Caco-2 (cell line): ENCODE results near the gene PFDN1. TPM values are rescaled to one million over a fixed set of nuclear protein-coding genes. Genes with fewer than 3 reads are reported as not detected.

Experiments used
- BruUV-seq: library from RNA; stranded (reverse); fragments of 400-500 nt; replicated peaks from 2 replicates; lab custom pipeline; 2021; lab: Mats Ljungman, UMichigan
- CTCF ChIA-PET: fragments of 300-600 bp; sonication (Branson Sonifier 250); formaldehyde crosslinking; loops from one replicate; lab custom pipeline; 2022; ENCODE audit warnings: antibody characterized with exemption; lab: Charles Lee
- POLR2A ChIA-PET: fragments of 300-600 bp; sonication (Branson Sonifier 250); formaldehyde crosslinking; loops from one replicate; lab custom pipeline; 2022; ENCODE audit warnings: antibody characterized with exemption; lab: Charles Lee
- DNase-seq, 2 experiments: peaks; one replicate each; pipeline versions ENCODE4 v3.0.0 to v3.0.0-alpha.2; 2020 to 2022
- H3K27me3 ChIP-seq: replicated peaks from 2 replicates; pipeline ENCODE4 v1.6.0; 2011; ENCODE audit warnings: low read length; ENCODE audit not compliant: control insufficient read depth, insufficient read depth
- H3K36me3 ChIP-seq: 2 replicates; pipeline ENCODE4 v1.5.1; 2011; ENCODE audit warnings: low read length; ENCODE audit not compliant: control insufficient read depth, insufficient read depth
- H3K4me1 ChIP-seq: fragments of 250-450 bp; sonication (Bioruptor Pico); 2 replicates; pipeline ENCODE4 v1.5.1; 2020; ENCODE audit warnings: mild to moderate bottlenecking
- H3K4me3 ChIP-seq: 2 replicates; pipeline ENCODE4 v1.5.1; 2011; ENCODE audit warnings: low read depth, mild to moderate bottlenecking, control low read depth, low read length
- H3K9me3 ChIP-seq: fragments of 250-450 bp; sonication (Bioruptor Pico); 2 replicates; pipeline ENCODE4 v1.5.1; 2020; ENCODE audit warnings: mild to moderate bottlenecking, moderate library complexity
- H3K27ac Mint-ChIP-seq: one replicate; pipeline ENCODE4 v1.8.0; 2022; ENCODE audit warnings: mixed read lengths; ENCODE audit not compliant: unreplicated experiment
- H3K27me3 Mint-ChIP-seq: one replicate; pipeline ENCODE4 v1.8.0; 2022; ENCODE audit warnings: mixed read lengths; ENCODE audit not compliant: insufficient read depth, unreplicated experiment
- H3K36me3 Mint-ChIP-seq: one replicate; pipeline ENCODE4 v1.8.0; 2022; ENCODE audit warnings: mild to moderate bottlenecking, mixed read lengths; ENCODE audit not compliant: insufficient read depth, unreplicated experiment
- H3K4me1 Mint-ChIP-seq: one replicate; pipeline ENCODE4 v1.8.0; 2022; ENCODE audit warnings: low read depth, mixed read lengths; ENCODE audit not compliant: unreplicated experiment
- H3K4me3 Mint-ChIP-seq: one replicate; pipeline ENCODE4 v1.8.0; 2022; ENCODE audit warnings: mild to moderate bottlenecking, moderate library complexity, mixed read lengths; ENCODE audit not compliant: unreplicated experiment
- H3K9me3 Mint-ChIP-seq: one replicate; pipeline ENCODE4 v1.8.0; 2022; ENCODE audit warnings: mixed read lengths; ENCODE audit not compliant: unreplicated experiment
- intact Hi-C: fragments of 100-400 bp; cut with micrococcal nuclease; formaldehyde crosslinking; loops from one replicate; pipeline ENCODE4 v1.10.0; 2022; ENCODE audit not compliant: unreplicated experiment
- total RNA-seq: library from RNA; stranded (reverse); gene quantifications from 2 replicates; pipeline ENCODE4 v1.2.3, GENCODE V29; 2022
- TF ChIP-seq, protein P1 (sequence below), 2 experiments: fragments of 200-600 bp in 1 of 2; IDR thresholded peaks; 1 replicate in 1 of 2; 2 replicates in 1 of 2; pipeline versions ENCODE4 v1.5.1 to v1.8.0; 2011 to 2022; ENCODE audit warnings: antibody characterized with exemption in 1 of 2, control low read depth in 1 of 2, inconsistent platforms in 1 of 2, low read depth in 1 of 2, low read length in 1 of 2, mild to moderate bottlenecking in 1 of 2, moderate library complexity in 1 of 2; ENCODE audit not compliant: insufficient read depth in 1 of 2, severe bottlenecking in 1 of 2, unreplicated experiment in 1 of 2

PFDN1 gene
- total RNA-seq, 1 experiment from 2014 or later: 81.1 TPM

DNA sequence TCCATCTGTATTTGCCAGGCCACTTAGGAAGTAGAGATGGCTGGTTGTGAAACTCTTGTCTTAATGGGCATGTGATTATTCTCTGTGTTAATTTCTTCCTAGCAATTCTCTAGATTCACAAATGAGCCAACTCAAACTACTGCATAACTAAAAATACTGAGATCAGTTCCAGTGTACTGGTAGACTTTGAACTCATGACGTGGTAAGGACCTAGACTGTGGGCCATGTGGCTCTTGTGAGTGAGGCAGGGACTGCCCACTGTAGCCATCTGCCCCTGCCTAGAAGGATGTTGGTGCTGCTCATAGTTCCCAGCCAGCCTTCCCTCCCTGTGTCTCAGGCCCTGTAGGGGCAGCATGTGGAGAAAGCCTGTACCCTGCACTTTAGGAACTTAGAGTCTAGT is 80.5 kb downstream of the PFDN1 start:
- peaks cover 2% of the 10 kb centered on the region; the same call in 1 of the 2 replicates for H3K36me3 ChIP-seq
- Mint-ChIP-seq H3K4me3 (no peak overlapping the region), H3K27ac (peak overlapping the region; percentile 79), H3K27me3 (no peaks in the 10 kb centered on the region), H3K36me3 (peaks cover 5% of the 10 kb centered on the region), H3K9me3 (no peaks in the 10 kb centered on the region), H3K4me1 (peaks cover 61% of the 10 kb centered on the region)
- H3K9me3 ChIP-seq: no peaks in the 10 kb centered on the region
- intact Hi-C loops: no loop called here
- ChIA-PET CTCF (no interaction called here), POLR2A (no interaction called here)
- TF ChIP-seq, protein P1, sequence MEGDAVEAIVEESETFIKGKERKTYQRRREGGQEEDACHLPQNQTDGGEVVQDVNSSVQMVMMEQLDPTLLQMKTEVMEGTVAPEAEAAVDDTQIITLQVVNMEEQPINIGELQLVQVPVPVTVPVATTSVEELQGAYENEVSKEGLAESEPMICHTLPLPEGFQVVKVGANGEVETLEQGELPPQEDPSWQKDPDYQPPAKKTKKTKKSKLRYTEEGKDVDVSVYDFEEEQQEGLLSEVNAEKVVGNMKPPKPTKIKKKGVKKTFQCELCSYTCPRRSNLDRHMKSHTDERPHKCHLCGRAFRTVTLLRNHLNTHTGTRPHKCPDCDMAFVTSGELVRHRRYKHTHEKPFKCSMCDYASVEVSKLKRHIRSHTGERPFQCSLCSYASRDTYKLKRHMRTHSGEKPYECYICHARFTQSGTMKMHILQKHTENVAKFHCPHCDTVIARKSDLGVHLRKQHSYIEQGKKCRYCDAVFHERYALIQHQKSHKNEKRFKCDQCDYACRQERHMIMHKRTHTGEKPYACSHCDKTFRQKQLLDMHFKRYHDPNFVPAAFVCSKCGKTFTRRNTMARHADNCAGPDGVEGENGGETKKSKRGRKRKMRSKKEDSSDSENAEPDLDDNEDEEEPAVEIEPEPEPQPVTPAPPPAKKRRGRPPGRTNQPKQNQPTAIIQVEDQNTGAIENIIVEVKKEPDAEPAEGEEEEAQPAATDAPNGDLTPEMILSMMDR (IDR thresholded peaks at IDR 0.05; ENCODE audit: insufficient read depth in 1 of 2, low read depth in 1 of 2, low read length in 1 of 2, severe bottlenecking in 1 of 2, unreplicated experiment in 1 of 2): no peak
- no peak for DNase-seq
- peaks cover 63% of the 10 kb centered on the region for H3K4me1 ChIP-seq
- H3K27me3 ChIP-seq: no peaks in the 10 kb centered on the region
- H3K4me3 ChIP-seq: no peak overlapping the region
- no TSS peak for BruUV-seq

DNA sequence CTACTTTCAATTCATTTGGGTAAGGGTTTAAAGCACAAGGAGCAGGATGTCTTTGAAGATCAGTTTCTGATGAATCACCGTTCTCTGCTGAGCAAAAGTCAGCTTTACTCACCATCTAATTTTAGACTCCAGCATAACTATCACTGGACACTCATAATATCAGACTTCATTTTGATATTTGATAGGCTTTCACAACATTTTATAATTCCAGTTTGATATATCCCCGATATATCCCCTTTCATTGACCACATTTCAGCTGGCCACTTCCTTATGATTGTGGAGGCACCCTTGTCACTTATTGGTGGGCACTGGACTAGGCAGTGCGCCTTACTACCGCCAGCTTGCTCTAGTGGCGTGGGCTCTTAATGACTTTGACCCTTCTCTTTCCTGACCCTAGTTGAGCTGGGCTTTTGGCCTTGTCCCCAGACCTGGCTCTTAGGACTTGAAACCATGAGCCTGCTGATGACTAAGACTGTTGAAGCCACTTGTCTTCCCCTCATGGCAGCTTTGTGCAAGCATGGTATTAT is 81.1 kb downstream of the PFDN1 start:
- no peak for DNase-seq
- peaks cover 68% of the 10 kb centered on the region for H3K4me1 Mint-ChIP-seq
- H3K9me3 ChIP-seq: no peaks in the 10 kb centered on the region
- ChIA-PET CTCF (no interaction called here), POLR2A (no interaction called here)
- no peaks in the 10 kb centered on the region for H3K27me3 Mint-ChIP-seq
- BruUV-seq: no TSS peak
- peaks cover 69% of the 10 kb centered on the region for H3K4me1 ChIP-seq
- TF ChIP-seq, protein P1 (IDR thresholded peaks at IDR 0.05; ENCODE audit: insufficient read depth in 1 of 2, low read depth in 1 of 2, low read length in 1 of 2, severe bottlenecking in 1 of 2, unreplicated experiment in 1 of 2): no peak
- peaks cover 2% of the 10 kb centered on the region; the same call in 1 of the 2 replicates for H3K36me3 ChIP-seq
- H3K4me3 Mint-ChIP-seq: no peak overlapping the region
- H3K36me3 Mint-ChIP-seq: peaks cover 5% of the 10 kb centered on the region
- H3K9me3 Mint-ChIP-seq: no peaks in the 10 kb centered on the region
- H3K27ac Mint-ChIP-seq: peak overlapping the region; percentile 79
- H3K4me3 ChIP-seq: no peak overlapping the region
- no peaks in the 10 kb centered on the region for H3K27me3 ChIP-seq
- intact Hi-C loops: no loop called here

DNA sequence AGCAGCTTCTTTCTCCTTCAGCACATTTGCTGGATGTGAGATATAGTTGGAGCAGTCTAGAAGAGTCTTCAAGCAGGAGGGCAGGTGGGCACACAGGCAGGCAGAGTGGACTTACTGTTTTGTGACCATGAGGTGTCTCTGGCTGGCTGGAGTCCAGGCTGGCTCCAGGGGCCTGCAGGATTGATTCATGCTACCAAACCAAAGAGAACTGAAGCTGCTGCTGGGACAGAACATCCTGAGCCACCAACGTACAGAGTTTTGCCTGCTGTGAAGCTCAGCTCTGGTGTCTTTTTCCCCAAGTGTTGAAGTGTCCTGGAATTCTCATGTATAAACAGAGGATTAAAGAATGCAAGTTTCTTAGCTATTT is 82.2 kb downstream of the PFDN1 start:
- Mint-ChIP-seq H3K4me1 (peaks cover 72% of the 10 kb centered on the region), H3K27ac (peak overlapping the region; percentile 79), H3K9me3 (no peaks in the 10 kb centered on the region), H3K36me3 (peaks cover 3% of the 10 kb centered on the region), H3K4me3 (peak overlapping the region; percentile 54), H3K27me3 (no peaks in the 10 kb centered on the region)
- ChIA-PET CTCF (interaction anchor here (1.0 to 2.2 kb wide), 4 partner anchors 12 to 126 kb away, joined by 3 to 7 read pairs (median 4); no protein-coding TSS in a partner anchor), POLR2A (no interaction called here)
- intact Hi-C loops: no loop called here
- H3K4me1 ChIP-seq: peaks cover 80% of the 10 kb centered on the region
- TF ChIP-seq, protein P1 (IDR thresholded peaks at IDR 0.05; ENCODE audit: insufficient read depth in 1 of 2, low read depth in 1 of 2, low read length in 1 of 2, severe bottlenecking in 1 of 2, unreplicated experiment in 1 of 2): no peak
- H3K27me3 ChIP-seq: no peaks in the 10 kb centered on the region
- no peak overlapping the region for H3K4me3 ChIP-seq
- H3K36me3 ChIP-seq: peaks cover 2% of the 10 kb centered on the region; the same call in 1 of the 2 replicates
- DNase-seq: no peak
- no TSS peak for BruUV-seq
- no peaks in the 10 kb centered on the region for H3K9me3 ChIP-seq
